ENCODE measurements around the gene WDR4. TPM values are rescaled to one million over a fixed set of nuclear protein-coding genes. Genes with fewer than 3 reads are reported as not detected.
"Not testable (repeated sequence)": the region's sequence is repeated elsewhere in the genome, so short reads cannot be mapped to it uniquely, and the experiment has no call there.

Gene WDR4
- polyA plus RNA-seq, 2 donors = 10.4 to 13.1 TPM

DNA sequence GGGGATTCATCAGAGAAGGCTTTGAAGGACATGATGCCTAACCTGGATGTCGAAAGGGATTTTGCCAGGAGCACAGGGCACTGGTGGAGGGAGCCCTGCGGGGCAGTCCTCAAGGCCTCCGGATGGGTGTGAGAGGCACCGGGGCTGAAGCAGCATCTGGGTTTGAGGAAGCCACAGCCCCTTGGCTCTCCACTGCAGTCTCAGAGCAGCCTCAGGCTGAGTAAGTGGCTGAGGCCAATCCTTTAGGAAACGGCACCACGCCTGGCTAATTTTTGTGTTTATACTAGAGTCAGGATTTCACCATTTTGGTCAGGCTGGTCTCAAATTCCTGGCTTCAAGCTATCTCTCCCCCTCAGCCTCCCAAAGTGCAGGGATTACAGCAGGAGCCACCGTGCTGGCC is 34.1 kb upstream of the WDR4 start:
- 70 to 89% methylated on average over 7 of the region's 7 CpGs for WGBS, 2 donors
- Histone ChIP-seq H3K36me3 (ENCODE audit: control insufficient read depth in 2 of 2, insufficient read depth in 2 of 2, low read length in 1 of 2) (peaks cover 0 to 7% of the 10 kb centered on the region in 2 donors), H3K4me1 (ENCODE audit: control insufficient read depth in 2 of 2, insufficient read depth in 2 of 2, low read length in 1 of 2) (no peaks in the 10 kb centered on the region)

DNA sequence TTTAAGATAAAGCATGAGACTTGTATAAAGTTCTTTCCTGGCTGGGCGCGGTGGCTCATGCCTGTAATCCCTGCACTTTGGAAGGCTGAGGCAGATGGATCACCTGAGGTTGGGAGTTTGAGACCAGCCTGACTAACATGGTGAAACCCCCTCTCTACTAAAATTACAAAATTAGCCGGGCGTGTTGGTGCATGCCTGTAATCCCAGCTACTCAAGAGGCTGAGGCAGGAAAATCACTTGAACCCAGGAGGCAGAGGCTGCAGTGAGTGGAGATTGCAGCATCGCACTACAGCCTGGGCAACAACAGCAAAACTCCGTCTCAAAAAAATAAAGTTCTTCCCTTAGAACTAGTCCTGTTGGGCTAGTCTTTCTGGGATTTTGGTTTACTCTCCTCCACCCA is 32.6 kb upstream of the WDR4 start:
- H3K4me1 ChIP-seq (ENCODE audit: control insufficient read depth in 2 of 2, insufficient read depth in 2 of 2, low read length in 1 of 2); H3K27ac ChIP-seq (ENCODE audit: low read depth in 2 of 2, low read length in 1 of 2); H3K27me3 ChIP-seq (ENCODE audit: control insufficient read depth in 1 of 2, insufficient read depth in 2 of 2, low read length in 2 of 2); H3K9me3 ChIP-seq (ENCODE audit: control insufficient read depth in 2 of 2, insufficient read depth in 1 of 2, low read depth in 1 of 2, low read length in 1 of 2); H3K4me3 ChIP-seq (ENCODE audit: low read depth in 1 of 2, low read length in 2 of 2); H3K36me3 ChIP-seq (ENCODE audit: control insufficient read depth in 2 of 2, insufficient read depth in 2 of 2, low read length in 1 of 2): not testable (repeated sequence)
- WGBS, 2 donors = 94% methylated on average over 6 of the region's 6 CpGs

More for the DNA sequence above, 34.1 kb upstream of the WDR4 start:
- Histone ChIP-seq H3K27me3 (ENCODE audit: control insufficient read depth in 1 of 2, insufficient read depth in 2 of 2, low read length in 2 of 2) (no peaks in the 10 kb centered on the region), H3K27ac (ENCODE audit: low read depth in 2 of 2, low read length in 1 of 2) (no peak overlapping the region), H3K4me3 (ENCODE audit: low read depth in 1 of 2, low read length in 2 of 2) (no peak overlapping the region), H3K9me3 (ENCODE audit: control insufficient read depth in 2 of 2, insufficient read depth in 1 of 2, low read depth in 1 of 2, low read length in 1 of 2) (no peaks in the 10 kb centered on the region)

DNA sequence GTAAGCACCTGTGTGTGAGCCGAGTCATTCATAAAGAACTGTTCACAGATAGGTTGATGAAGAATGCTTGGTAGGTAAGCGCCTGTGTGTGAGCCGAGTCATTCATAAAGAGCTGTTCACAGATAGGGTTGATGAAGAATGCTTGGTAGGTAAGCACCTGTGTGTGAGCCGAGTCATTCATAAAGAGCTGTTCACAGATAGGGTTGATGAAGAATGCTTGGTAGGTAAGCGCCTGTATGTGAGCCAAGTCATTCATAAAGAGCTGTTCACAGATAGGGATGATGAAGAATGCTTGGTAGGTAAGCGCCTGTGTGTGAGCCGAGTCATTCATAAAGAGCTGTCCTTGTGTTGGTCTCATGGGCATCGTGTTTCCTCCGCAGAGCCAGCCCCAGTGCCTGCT is 29.1 kb upstream of the WDR4 start:
- not testable (repeated sequence) for H3K27ac ChIP-seq (ENCODE audit: low read depth in 2 of 2, low read length in 1 of 2); H3K9me3 ChIP-seq (ENCODE audit: control insufficient read depth in 2 of 2, insufficient read depth in 1 of 2, low read depth in 1 of 2, low read length in 1 of 2); H3K27me3 ChIP-seq (ENCODE audit: control insufficient read depth in 1 of 2, insufficient read depth in 2 of 2, low read length in 2 of 2); H3K4me1 ChIP-seq (ENCODE audit: control insufficient read depth in 2 of 2, insufficient read depth in 2 of 2, low read length in 1 of 2); H3K4me3 ChIP-seq (ENCODE audit: low read depth in 1 of 2, low read length in 2 of 2)
- peaks cover under 1 to 22% of the 10 kb centered on the region in 2 donors for H3K36me3 ChIP-seq (ENCODE audit: control insufficient read depth in 2 of 2, insufficient read depth in 2 of 2, low read length in 1 of 2)
- 86 to 94% methylated on average over 9 of the region's 9 CpGs for WGBS, 2 donors

DNA sequence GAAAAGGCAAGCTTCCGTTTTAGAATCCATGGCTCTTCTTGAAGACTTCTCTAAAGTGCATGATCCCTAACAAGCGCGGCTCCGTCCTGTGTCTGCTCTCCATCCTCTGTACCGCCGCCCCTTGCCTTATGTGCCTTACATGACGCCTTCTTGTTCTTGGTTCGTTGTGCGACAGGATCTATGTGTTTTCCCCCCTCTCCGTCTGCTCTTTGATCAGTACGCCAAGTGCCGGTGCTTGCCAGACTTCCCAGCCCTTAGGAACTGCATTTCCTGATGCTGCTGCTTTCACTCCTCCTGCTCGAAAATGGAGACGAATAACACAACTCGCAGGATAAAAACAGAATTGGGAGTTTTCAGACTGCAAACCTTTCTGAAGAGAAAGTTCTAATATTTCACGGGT is 26.9 kb upstream of the WDR4 start:
- WGBS, 2 donors = 97% methylated on average over 16 of the region's 16 CpGs
- Histone ChIP-seq H3K9me3 (ENCODE audit: control insufficient read depth in 2 of 2, insufficient read depth in 1 of 2, low read depth in 1 of 2, low read length in 1 of 2) (no peaks in the 10 kb centered on the region), H3K4me3 (ENCODE audit: low read depth in 1 of 2, low read length in 2 of 2) (no peak overlapping the region), H3K4me1 (ENCODE audit: control insufficient read depth in 2 of 2, insufficient read depth in 2 of 2, low read length in 1 of 2) (no peaks in the 10 kb centered on the region), H3K27me3 (ENCODE audit: control insufficient read depth in 1 of 2, insufficient read depth in 2 of 2, low read length in 2 of 2) (no peaks in the 10 kb centered on the region), H3K36me3 (ENCODE audit: control insufficient read depth in 2 of 2, insufficient read depth in 2 of 2, low read length in 1 of 2) (peaks cover 11 to 27% of the 10 kb centered on the region in 2 donors), H3K27ac (ENCODE audit: low read depth in 2 of 2, low read length in 1 of 2) (no peak overlapping the region)

DNA sequence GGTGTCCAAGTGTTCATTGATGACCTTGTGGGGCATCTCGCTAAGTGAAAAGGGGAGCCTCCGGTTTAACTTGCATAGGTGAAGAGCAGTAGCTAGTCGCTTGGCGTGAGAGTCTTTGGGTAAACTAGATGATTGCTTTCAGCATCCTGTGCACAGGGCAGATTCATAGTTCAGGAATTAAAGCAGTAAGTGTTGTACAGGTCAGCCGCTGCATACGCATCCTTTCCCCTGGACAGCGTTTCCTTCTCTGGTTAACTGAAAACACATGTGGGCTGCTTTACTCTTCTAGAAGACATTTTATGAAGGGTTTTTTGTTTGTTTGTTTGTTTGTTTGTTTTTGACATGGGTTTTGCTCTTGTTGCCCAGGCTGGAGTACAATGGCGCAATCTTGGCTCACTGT is 25.9 kb upstream of the WDR4 start:
- WGBS, 2 donors = 97% methylated on average over 8 of the region's 8 CpGs
- H3K9me3 ChIP-seq (ENCODE audit: control insufficient read depth in 2 of 2, insufficient read depth in 1 of 2, low read depth in 1 of 2, low read length in 1 of 2) = no peaks in the 10 kb centered on the region
- no peak overlapping the region for H3K4me3 ChIP-seq (ENCODE audit: low read depth in 1 of 2, low read length in 2 of 2)
- no peak overlapping the region for H3K27ac ChIP-seq (ENCODE audit: low read depth in 2 of 2, low read length in 1 of 2)
- peaks cover 0 to 2% of the 10 kb centered on the region in 2 donors for H3K4me1 ChIP-seq (ENCODE audit: control insufficient read depth in 2 of 2, insufficient read depth in 2 of 2, low read length in 1 of 2)
- H3K36me3 ChIP-seq (ENCODE audit: control insufficient read depth in 2 of 2, insufficient read depth in 2 of 2, low read length in 1 of 2) = peaks cover 11 to 31% of the 10 kb centered on the region in 2 donors
- H3K27me3 ChIP-seq (ENCODE audit: control insufficient read depth in 1 of 2, insufficient read depth in 2 of 2, low read length in 2 of 2) = no peaks in the 10 kb centered on the region

DNA sequence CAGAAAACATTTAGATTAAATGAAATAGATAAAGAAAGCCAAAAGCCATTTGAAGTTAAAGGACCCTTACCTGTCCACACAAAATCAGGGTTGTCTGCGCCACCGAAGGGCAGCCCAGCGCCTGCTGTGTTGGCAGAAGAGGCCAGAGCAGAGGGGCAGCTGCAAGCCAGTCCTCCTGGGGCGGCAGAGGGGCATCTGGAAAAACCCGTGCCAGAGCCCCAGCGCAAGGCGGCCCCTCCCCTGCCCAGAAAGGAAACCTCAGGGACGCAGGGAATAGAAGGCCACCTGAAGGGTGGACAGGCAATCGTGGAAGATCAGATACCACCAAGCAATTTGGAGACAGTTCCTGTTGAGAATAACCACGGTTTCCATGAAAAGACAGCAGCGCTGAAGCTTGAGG is 24.5 kb upstream of the WDR4 start:
- WGBS, 2 donors = 97 to 98% methylated on average over 11 of the region's 11 CpGs
- Histone ChIP-seq H3K4me1 (ENCODE audit: control insufficient read depth in 2 of 2, insufficient read depth in 2 of 2, low read length in 1 of 2) (peaks cover 0 to 2% of the 10 kb centered on the region in 2 donors), H3K27me3 (ENCODE audit: control insufficient read depth in 1 of 2, insufficient read depth in 2 of 2, low read length in 2 of 2) (no peaks in the 10 kb centered on the region), H3K36me3 (ENCODE audit: control insufficient read depth in 2 of 2, insufficient read depth in 2 of 2, low read length in 1 of 2) (peaks cover 14 to 30% of the 10 kb centered on the region in 2 donors), H3K9me3 (ENCODE audit: control insufficient read depth in 2 of 2, insufficient read depth in 1 of 2, low read depth in 1 of 2, low read length in 1 of 2) (no peaks in the 10 kb centered on the region), H3K4me3 (ENCODE audit: low read depth in 1 of 2, low read length in 2 of 2) (no peak overlapping the region), H3K27ac (ENCODE audit: low read depth in 2 of 2, low read length in 1 of 2) (no peak overlapping the region)

DNA sequence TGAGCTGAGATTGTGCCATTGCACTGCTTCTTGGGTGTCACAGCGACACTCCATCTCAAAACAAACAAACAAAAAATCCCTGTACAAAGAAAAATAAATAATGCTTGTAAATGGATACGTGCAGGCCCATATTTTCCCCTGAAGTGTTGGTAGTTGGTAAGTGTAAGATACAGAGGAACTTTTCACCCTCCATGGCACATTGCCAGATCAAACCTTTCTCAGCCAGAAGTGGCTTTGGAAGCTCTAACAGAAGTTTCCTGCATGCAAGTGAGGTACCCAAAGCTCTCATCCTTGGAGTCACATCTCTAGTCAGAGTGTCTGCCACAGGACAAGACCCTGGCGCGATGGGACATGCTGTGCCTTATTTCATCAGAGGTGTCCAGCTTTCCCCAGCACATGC is 21.1 kb upstream of the WDR4 start:
- Histone ChIP-seq H3K36me3 (ENCODE audit: control insufficient read depth in 2 of 2, insufficient read depth in 2 of 2, low read length in 1 of 2) (peaks cover 15 to 24% of the 10 kb centered on the region in 2 donors), H3K4me1 (ENCODE audit: control insufficient read depth in 2 of 2, insufficient read depth in 2 of 2, low read length in 1 of 2) (peaks cover 0 to 2% of the 10 kb centered on the region in 2 donors), H3K27ac (ENCODE audit: low read depth in 2 of 2, low read length in 1 of 2) (no peak overlapping the region), H3K27me3 (ENCODE audit: control insufficient read depth in 1 of 2, insufficient read depth in 2 of 2, low read length in 2 of 2) (no peaks in the 10 kb centered on the region), H3K9me3 (ENCODE audit: control insufficient read depth in 2 of 2, insufficient read depth in 1 of 2, low read depth in 1 of 2, low read length in 1 of 2) (no peaks in the 10 kb centered on the region), H3K4me3 (ENCODE audit: low read depth in 1 of 2, low read length in 2 of 2) (no peak overlapping the region)
- 88 to 91% methylated on average over 4 of the region's 4 CpGs for WGBS, 2 donors

DNA sequence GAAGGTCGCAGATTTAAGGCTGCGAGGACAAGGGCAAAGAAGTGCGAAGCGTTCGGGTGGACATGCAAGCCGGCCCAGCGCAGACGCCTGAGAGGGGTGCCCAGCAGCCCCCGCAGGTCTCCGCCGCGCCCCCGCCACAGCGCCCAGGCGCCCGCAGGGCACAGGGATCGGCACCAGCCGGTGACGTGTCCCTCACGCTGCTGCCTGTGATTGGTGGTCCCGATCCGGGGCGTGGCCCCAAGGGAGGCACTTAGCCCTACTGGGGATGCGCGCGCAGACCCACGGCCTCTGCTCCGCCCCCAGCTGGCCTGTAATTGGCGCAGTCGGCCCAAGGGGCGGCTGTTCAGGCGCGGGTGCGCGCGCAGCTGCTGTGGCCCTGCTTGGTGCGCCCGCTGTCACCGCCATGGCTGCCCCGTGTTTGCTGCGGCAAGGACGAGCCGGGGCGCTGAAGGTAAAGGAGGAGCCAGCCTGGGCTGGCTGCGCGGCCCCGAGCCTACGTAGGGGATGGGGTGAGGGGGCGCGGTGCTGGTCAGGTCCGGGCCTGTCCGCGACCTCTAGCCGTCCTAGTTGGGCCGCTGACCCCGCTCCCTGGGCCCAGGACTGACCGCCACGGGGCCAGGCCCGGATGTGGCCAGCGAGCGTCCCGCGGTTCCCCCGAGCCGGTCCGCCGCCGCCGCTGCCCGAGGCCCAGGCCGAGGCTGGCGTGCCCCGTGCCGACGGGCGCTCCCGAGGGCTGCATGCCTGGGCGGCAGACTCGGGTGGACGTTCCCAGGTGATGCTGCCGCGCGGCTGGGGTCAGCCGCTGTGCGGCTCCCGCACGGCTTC is 13.8 kb upstream of the WDR4 start, which contains the start of gene NDUFV3:
NDUFV3 (plus strand) TSS at position 379 of the 825 bp plus-strand sequence; CDS start at position 404, 25 bp downstream.
- peak within 1 kb of the TSS; percentile 89 to 94 for H3K4me3 ChIP-seq (ENCODE audit: low read depth in 1 of 2, low read length in 2 of 2)
- peaks cover 0 to 2% of the 10 kb centered on the region in 2 donors for H3K36me3 ChIP-seq (ENCODE audit: control insufficient read depth in 2 of 2, insufficient read depth in 2 of 2, low read length in 1 of 2)
- peak within 1 kb of the TSS; percentile 97 to 98 for H3K27ac ChIP-seq (ENCODE audit: low read depth in 2 of 2, low read length in 1 of 2)
- WGBS, 2 donors = 0% methylated on average over 86 to 87 of the region's 87 CpGs
- no peaks in the 10 kb centered on the region for H3K9me3 ChIP-seq (ENCODE audit: control insufficient read depth in 2 of 2, insufficient read depth in 1 of 2, low read depth in 1 of 2, low read length in 1 of 2)
- no peaks in the 10 kb centered on the region for H3K27me3 ChIP-seq (ENCODE audit: control insufficient read depth in 1 of 2, insufficient read depth in 2 of 2, low read length in 2 of 2)
- H3K4me1 ChIP-seq (ENCODE audit: control insufficient read depth in 2 of 2, insufficient read depth in 2 of 2, low read length in 1 of 2) = peaks cover 0 to 4% of the 10 kb centered on the region in 2 donors

DNA sequence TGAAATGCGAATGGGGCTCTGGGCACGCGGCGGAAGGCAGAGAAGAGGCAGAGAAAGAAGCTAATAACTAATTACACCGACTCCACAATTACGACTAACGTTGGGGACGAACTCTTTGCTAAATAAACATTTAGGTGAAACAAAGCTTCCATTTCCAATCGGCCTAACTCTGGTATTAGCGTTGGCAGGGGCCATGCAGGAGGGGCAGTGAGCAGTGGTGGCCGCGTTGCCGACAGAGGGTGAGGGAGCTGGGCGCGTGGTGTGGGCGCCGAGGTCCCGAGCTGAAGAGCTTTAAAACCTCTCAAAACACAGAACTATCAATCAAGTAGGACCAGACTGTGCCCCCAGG is 13.2 kb upstream of the WDR4 start:
- H3K9me3 ChIP-seq (ENCODE audit: control insufficient read depth in 2 of 2, insufficient read depth in 1 of 2, low read depth in 1 of 2, low read length in 1 of 2) = no peaks in the 10 kb centered on the region
- H3K4me3 ChIP-seq (ENCODE audit: low read depth in 1 of 2, low read length in 2 of 2) = peak overlapping the region; percentile 58 to 77
- WGBS, 2 donors = 7 to 11% methylated on average over 18 of the region's 18 CpGs
- H3K4me1 ChIP-seq (ENCODE audit: control insufficient read depth in 2 of 2, insufficient read depth in 2 of 2, low read length in 1 of 2) = peaks cover 0 to 4% of the 10 kb centered on the region in 2 donors
- H3K36me3 ChIP-seq (ENCODE audit: control insufficient read depth in 2 of 2, insufficient read depth in 2 of 2, low read length in 1 of 2) = no peaks in the 10 kb centered on the region
- H3K27ac ChIP-seq (ENCODE audit: low read depth in 2 of 2, low read length in 1 of 2) = peak overlapping the region; percentile 95 to 98
- no peaks in the 10 kb centered on the region for H3K27me3 ChIP-seq (ENCODE audit: control insufficient read depth in 1 of 2, insufficient read depth in 2 of 2, low read length in 2 of 2)

DNA sequence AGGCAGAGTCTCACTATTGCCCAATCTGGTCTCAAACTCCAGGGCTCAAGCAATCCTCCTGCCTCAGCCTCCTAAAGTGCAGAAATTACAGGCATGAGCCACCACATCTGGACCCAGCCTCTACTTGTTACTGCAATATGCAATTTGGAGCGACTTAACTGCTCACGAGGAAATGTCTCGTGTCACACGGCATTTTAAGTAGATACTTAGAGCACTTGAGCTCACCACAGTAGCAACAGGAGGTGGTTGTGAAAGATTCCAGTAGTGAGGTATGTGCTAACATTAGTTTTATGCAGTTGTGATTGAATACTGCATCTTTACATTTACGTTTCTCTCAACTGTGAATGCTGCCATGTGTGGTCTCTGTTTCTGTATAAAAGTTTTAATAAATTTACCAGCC is 8.0 kb upstream of the WDR4 start:
- Histone ChIP-seq H3K27ac (ENCODE audit: low read depth in 2 of 2, low read length in 1 of 2) (no peak overlapping the region), H3K27me3 (ENCODE audit: control insufficient read depth in 1 of 2, insufficient read depth in 2 of 2, low read length in 2 of 2) (no peaks in the 10 kb centered on the region), H3K4me3 (ENCODE audit: low read depth in 1 of 2, low read length in 2 of 2) (no peak overlapping the region), H3K36me3 (ENCODE audit: control insufficient read depth in 2 of 2, insufficient read depth in 2 of 2, low read length in 1 of 2) (no peaks in the 10 kb centered on the region), H3K4me1 (ENCODE audit: control insufficient read depth in 2 of 2, insufficient read depth in 2 of 2, low read length in 1 of 2) (peaks cover 0 to 1% of the 10 kb centered on the region in 2 donors), H3K9me3 (ENCODE audit: control insufficient read depth in 2 of 2, insufficient read depth in 1 of 2, low read depth in 1 of 2, low read length in 1 of 2) (no peaks in the 10 kb centered on the region)
- 92 to 96% methylated on average over 5 of the region's 5 CpGs for WGBS, 2 donors

Measured in esophagus (tissue), 2 donors.